GM19468 (cell line): ENCODE measurements around the gene ROBO3.

Experiments used
- ATAC-seq: cut with Tn5 transposase; IDR thresholded peaks from one replicate; pipeline ENCODE4 v1.9.1; 2021; ENCODE audit warnings: mild to moderate bottlenecking, moderate library complexity, moderate number of reproducible peaks; ENCODE audit not compliant: unreplicated experiment; ENCODE audit errors: extremely low read depth

Gene ROBO3

DNA sequence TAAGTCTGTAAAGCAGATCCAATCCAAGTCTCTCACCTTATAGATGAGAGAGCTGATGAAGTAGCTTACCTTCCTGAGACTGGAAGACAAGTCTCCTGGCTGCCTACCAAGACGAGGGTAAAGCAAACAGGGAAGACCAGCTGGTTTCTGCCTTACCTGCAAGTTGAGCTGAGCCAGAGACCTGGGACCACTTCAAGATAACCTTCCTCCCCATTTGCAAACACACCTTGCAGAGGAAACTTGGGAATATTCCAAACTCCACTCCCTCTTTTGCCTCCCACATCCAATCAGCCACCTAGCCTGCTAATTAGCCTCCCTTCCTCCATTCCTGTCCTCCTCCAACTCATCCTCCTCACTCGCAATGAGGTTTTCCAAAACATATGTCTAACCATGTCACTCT lies 23.4 kb upstream of the ROBO3 start:
- no peak for ATAC-seq

DNA sequence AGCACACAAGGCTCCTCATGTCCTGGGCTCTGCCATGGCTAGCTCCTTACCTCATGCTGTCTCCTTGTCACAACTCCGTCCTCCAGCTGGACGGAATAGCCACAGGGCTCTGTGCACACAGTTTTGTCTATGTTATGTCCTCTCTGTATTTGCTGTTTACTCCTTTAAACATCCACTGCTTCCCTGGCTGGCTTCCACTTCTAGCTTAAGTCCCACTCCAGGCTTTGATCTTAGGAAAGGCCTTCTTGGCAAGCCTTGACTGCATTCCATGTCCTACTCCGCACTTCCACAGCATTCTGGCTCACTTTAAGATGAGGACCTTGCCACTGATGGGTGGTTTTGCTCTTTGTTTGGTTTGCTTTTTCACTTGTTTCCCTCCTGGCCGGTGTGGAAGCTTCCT lies 22.9 kb upstream of the ROBO3 start:
- ATAC-seq = no peak

DNA sequence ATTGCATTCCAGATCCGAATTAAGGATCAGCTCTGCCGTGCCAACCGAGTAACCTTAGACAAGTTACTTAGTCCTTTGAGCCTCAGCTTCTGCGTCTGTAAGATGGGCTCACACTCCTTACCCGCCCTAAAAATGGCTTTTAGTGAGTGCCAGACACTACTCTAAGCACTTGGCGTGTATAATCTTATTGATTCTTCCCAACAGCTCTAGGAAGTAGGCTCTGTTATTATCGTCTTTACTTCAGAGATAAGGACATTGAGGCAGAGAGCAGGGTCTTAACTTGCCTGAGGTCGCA lies 21.7 kb upstream of the ROBO3 start:
- ATAC-seq = no peak

DNA sequence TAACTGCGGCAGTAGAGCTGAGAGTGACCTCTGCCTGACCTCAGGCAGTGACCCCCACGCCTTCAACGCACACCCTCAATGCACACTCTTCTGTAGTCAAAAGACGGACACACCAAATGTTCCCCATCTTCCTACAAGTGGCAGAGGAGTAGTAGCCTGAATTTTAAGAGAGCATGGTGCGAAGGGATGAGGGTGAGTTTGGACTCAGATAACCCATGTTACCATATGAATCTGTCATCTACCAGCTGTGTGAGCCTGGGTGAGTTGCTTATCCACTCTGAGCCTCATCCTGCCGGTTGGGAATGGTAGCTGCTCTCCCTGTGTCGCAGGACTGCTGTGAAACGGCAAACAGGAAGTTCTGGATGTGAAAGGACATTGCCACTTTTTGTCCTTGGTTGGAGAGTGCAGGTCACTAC lies 20.6 kb upstream of the ROBO3 start:
- no peak for ATAC-seq

DNA sequence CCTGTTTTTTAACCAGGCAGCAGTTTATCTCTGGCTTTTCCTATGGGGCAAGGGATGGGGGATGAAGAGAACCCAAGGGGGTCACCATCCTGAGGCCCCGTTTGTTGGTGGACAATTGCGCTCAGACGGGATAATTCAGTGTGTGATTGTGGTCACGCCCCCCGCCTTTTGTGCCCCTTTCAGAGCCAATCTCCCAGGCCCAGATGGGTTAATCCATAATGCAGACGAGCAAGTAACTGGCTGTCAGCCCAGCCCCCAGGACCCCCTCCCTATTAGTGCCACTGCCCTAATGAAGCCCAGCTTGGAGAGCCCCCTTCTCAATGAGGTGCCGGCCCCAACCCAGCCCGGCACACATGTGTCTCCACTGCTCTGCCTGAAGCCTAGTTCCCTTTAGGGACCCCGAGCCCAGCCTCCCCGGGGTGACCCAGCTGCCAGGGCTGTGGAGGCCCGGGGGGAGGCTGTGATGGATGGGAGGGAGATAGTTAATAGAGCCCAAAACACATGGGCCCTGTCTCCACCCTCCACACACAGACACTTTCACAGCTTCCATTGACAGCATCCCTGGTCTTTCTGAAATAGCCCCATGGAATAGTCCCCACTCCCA lies 19.1 kb upstream of the ROBO3 start:
- ATAC-seq = no peak

GRCh38 chr11:124859171-124859570 lies 6.1 kb upstream of the ROBO3 start:
- ATAC-seq = no peak

- ATAC-seq = no peak
These were observed 3.6 kb upstream of the ROBO3 start for GRCh38 chr11:124861670-124862069.

DNA sequence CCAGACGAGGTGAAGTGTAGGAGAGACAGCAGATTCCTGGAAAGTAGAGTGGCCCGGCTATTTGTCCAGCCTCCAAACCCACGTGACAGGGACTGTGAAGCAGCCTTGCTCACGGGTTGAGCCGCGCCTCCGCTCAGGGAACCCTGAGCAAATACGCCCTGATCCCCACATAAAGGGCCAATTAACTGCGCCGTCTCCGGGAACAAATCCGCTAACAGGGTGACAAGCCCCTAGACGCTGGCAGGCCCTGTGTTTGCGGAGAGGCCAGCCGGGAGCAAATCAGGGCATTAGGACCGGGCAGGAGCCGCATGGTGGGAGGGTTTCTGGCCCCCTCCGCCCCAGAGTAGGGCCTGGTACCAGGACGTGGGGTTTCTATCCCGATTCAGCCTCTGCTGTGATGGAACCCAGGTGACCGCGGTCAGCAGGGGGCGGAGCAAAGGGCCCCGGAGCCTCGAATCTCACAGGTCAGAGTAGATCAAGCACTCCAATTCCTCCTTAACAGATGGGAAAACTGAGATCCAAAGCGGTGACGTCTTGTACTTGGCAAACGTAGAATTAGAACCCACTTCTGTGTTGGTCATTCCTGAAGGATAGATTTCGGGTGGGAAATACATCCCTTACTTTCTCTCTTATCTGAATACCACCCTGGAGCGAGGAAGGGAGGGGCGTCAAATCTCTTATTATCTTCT lies 2.0 kb upstream of the ROBO3 start:
- no peak for ATAC-seq

GRCh38 chr11:124863826-124864165 lies 1.4 kb upstream of the ROBO3 start:
- ATAC-seq = no peak

GRCh38 chr11:124864176-124864891 lies 898 bp upstream of the ROBO3 start:
- no peak for ATAC-seq

DNA sequence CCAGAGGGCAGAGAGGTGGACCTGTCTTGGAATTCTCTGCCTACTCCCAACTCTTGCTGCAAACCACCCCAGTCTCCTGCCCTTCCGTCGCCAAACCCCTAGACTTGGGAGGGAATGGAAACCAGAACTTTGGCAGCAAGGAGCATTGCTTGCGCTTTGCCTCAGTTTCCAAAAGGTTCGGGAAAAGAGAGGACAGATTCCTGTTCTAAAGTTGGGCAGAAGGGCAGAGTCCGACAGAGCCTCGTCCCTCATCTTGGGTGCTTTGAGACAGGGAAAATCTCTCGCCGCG lies 396 bp upstream of the ROBO3 start:
- ATAC-seq = no peak

- peak; percentile 38 for ATAC-seq
These were observed 945 bp downstream of the ROBO3 start for GRCh38 chr11:124865902-124866851.

GRCh38 chr11:124867700-124868099 lies 2.5 kb downstream of the ROBO3 start:
- ATAC-seq = no peak

DNA sequence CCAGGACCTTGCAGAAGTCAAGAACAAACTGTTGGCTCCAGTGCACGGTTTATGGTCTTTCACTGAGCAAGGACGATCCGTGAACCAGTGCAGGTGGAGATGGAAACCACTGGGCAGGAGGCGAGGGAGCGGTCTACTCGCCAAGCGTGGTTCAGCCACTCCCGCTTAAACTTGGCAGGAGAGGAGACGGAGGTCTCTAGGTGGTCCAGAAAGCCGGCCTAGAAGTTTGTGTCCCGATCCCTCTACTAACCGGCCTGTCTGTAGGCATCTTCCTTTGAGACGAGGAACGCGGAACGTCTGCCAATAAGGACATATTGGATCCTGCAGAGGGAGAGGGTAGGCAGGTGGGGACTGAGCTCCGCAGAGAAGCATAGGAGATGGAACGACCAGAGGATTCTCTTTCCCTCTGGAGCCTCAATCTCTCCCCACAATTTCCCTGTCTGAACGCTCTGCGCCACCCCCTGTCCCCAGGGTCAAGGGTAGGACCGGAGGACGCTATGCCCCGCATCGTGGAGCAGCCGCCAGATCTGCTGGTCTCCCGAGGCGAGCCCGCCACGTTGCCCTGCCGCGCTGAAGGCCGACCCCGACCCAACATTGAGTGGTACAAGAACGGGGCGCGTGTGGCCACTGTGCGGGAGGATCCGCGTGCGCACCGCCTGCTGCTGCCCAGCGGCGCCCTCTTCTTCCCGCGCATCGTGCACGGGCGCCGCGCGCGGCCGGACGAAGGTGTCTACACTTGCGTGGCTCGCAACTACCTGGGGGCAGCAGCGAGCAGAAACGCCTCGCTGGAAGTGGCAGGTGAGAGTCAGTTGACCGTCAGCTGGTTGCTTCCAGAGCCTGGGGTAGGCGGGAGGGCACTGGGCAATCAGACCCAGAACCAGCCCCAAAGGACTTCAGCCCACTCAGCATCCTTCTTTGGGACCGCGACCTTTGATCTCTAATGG lies 3.4 kb downstream of the ROBO3 start:
- no peak for ATAC-seq

DNA sequence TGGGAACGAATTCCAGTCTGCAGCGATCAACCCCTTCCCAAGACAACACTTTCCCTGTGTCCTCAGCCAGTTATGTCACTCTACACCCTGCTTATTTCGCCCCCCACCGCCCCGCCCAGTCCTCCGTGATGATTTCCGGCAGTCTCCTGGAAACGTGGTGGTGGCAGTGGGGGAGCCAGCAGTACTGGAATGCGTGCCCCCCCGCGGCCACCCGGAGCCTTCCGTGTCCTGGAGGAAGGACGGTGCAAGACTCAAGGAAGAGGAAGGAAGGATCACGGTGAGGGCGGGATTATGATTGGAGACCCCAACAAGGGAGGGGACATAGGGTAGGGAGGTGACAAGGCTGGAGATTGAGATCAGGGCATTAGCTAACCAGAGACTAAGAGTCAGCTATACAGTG lies 4.1 kb downstream of the ROBO3 start:
- no peak for ATAC-seq

- ATAC-seq = no peak
These were observed 4.7 kb downstream of the ROBO3 start for GRCh38 chr11:124869856-124870387.

- no peak for ATAC-seq
These were observed 5.2 kb downstream of the ROBO3 start for GRCh38 chr11:124870430-124870829.

DNA sequence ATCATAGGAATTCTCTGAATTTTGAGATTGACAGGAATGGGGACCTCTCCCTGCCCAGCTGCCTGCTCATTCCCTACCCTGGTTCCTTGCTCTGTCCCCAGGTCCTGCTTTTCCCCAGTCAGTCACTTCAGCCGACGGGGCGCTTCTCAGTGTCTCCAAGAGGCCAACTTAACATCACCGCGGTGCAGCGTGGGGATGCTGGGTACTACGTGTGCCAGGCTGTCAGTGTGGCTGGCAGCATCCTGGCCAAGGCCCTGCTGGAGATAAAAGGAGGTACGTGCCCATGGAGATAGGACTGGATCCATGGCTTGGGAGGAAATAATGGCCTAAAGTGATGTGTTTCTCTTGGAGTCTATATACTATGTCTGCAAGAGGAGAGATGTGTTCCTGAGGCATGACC lies 7.0 kb downstream of the ROBO3 start:
- no peak for ATAC-seq

DNA sequence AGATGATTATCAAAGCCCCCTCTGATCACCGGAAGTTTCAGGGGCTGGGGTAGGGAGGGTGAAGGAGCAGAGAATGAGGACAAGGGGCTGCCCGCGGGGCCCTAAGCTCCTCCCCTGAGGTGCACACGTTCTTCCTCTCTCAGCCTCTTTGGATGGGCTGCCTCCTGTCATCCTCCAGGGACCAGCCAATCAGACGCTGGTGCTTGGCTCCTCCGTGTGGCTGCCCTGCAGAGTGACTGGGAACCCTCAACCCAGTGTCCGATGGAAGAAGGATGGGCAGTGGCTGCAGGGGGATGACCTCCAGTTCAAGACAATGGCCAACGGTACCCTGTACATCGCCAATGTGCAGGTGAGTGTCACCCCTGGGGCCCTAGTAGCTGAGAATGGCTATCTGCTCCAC lies 7.5 kb downstream of the ROBO3 start:
- ATAC-seq = no peak

DNA sequence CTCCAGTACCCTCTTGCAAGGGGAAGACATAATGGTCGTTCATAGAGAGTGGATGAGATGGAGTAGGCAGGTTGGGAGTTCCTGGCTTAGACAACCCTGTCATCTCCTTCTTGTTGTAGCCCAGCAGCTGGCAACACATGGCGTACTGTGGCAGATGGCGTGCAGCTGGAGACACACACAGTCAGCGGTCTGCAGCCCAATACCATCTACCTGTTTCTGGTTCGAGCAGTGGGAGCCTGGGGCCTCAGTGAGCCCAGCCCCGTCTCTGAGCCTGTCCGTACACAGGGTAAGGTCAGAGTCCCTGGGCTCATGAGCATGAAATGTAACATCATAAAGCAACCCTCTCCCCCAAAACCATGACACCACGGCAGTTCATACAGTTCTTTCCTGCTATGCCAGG lies 8.7 kb downstream of the ROBO3 start:
- ATAC-seq = no peak
